ENCODE data around the gene STH. TPM values are rescaled to one million over a fixed set of nuclear protein-coding genes. Genes with fewer than 3 reads are reported as not detected.

The STH gene
- total and polyA plus RNA-seq, 10 of the 15 experiments (the other 5 are each of a cell fraction or from before 2014, with no cell fraction given) = not detected

DNA sequence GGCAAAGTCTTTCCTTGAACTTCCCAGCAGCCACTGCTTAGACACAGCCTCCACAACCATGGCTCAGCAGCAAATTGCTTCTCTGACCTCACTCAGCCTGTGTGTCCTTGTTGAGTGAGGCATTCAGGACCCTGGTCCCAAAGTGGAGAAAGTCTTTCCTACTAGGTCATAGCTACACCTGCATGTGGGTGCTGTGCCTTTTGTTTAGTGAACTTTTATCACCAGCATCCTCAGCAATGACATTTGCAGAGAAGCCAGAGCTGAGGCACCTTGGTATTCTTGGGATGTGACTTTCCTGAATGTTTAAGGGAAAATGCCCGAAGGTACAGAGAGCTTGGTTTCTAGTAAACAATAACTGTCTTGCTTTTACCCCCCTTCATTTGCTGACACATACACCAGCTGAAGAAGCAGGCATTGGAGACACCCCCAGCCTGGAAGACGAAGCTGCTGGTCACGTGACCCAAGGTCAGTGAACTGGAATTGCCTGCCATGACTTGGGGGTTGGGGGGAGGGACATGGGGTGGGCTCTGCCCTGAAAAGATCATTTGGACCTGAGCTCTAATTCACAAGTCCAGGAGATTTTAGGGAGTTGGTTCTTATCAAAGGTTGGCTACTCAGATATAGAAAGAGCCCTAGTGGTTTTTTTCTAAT lies 20.9 kb upstream of the STH start:
- DNase-seq (ENCODE audit: low read depth, low spot score) (no peak), ATAC-seq (no peak), FAIRE-seq (no peak)
- TF ChIP-seq NR2C2 (IDR thresholded peaks at IDR 0.05; ENCODE audit: borderline replicate concordance, control insufficient read depth, insufficient read length, low read depth) (no peak), ESRRA (IDR thresholded peaks at IDR 0.05; ENCODE audit: low read length) (no peak), KDM1A (IDR thresholded peaks at IDR 0.05; ENCODE audit: borderline replicate concordance) (no peak), EZH2 (IDR thresholded peaks at IDR 0.05; ENCODE audit: borderline replicate concordance, control insufficient read depth, low read depth, low read length) (no peak), SMARCA5 (IDR thresholded peaks at IDR 0.05) (no peak), BHLHE40 (IDR thresholded peaks at IDR 0.05; ENCODE audit: borderline replicate concordance in 1 of 2, low read depth in 2 of 2, low read length in 1 of 2) (peak in 1 of 2 experiments; percentile 20; a peak in 1 of 4 replicates), BRCA1 (IDR thresholded peaks at IDR 0.05; ENCODE audit: low read depth, low read length) (no peak), HDAC2 (IDR thresholded peaks at IDR 0.05) (no peak), SREBF2 (IDR thresholded peaks at IDR 0.05; ENCODE audit: low read length) (no peak), NR2F1 (conservative IDR thresholded peaks at IDR 0.05) (no peak), RAD51 (IDR thresholded peaks at IDR 0.05) (peak; percentile 67; the same call in 1 of the 2 replicates), BCL11A (IDR thresholded peaks at IDR 0.05; ENCODE audit: low read depth, low read length) (no peak), CHD1 (IDR thresholded peaks at IDR 0.05; ENCODE audit: low read depth, low read length) (no peak), NFIC (IDR thresholded peaks at IDR 0.05; ENCODE audit: low read depth, low read length) (no peak), STAT3 (IDR thresholded peaks at IDR 0.05; ENCODE audit: low read depth, low read length) (no peak)
- TF ChIP-seq, protein P1, sequence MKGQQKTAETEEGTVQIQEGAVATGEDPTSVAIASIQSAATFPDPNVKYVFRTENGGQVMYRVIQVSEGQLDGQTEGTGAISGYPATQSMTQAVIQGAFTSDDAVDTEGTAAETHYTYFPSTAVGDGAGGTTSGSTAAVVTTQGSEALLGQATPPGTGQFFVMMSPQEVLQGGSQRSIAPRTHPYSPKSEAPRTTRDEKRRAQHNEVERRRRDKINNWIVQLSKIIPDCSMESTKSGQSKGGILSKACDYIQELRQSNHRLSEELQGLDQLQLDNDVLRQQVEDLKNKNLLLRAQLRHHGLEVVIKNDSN (IDR thresholded peaks at IDR 0.05; ENCODE audit: borderline replicate concordance, extremely low read length, insufficient read depth, low read depth, low read length) = peak; percentile 34
- TF ChIP-seq, protein P2, sequence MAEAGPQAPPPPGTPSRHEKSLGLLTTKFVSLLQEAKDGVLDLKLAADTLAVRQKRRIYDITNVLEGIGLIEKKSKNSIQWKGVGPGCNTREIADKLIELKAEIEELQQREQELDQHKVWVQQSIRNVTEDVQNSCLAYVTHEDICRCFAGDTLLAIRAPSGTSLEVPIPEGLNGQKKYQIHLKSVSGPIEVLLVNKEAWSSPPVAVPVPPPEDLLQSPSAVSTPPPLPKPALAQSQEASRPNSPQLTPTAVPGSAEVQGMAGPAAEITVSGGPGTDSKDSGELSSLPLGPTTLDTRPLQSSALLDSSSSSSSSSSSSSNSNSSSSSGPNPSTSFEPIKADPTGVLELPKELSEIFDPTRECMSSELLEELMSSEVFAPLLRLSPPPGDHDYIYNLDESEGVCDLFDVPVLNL (IDR thresholded peaks at IDR 0.05; ENCODE audit: low read depth, low read length) = no peak
- no peaks in the 10 kb centered on the region for H4K20me1 ChIP-seq (ENCODE audit: control insufficient read depth, insufficient read depth)
- no peaks in the 10 kb centered on the region; a peak in 2 of 4 replicates for H3K27me3 ChIP-seq (replicated peaks in 1 of 2; ENCODE audit: control insufficient read depth in 2 of 2, insufficient read depth in 2 of 2, low read length in 1 of 2)
- no peaks in the 10 kb centered on the region for H3K9me3 ChIP-seq (replicated peaks; ENCODE audit: control insufficient read depth, insufficient read depth, low read length)
- BruUV-seq (replicated peaks) = no TSS peak
- RAD21 ChIA-PET (ENCODE audit: unreplicated experiment) = no interaction called here
- H3K79me2 ChIP-seq (ENCODE audit: control insufficient read depth, insufficient read depth, low read length) = no peaks in the 10 kb centered on the region
- H3K36me3 ChIP-seq (ENCODE audit: control insufficient read depth in 2 of 2, insufficient read depth in 2 of 2, low read length in 1 of 2) = no peaks in the 10 kb centered on the region
- in situ Hi-C loops (cut with MboI) = no loop called here
- no peak overlapping the region for H3K4me2 ChIP-seq (ENCODE audit: control insufficient read depth, insufficient read depth)
- no peaks in the 10 kb centered on the region for H3K4me1 ChIP-seq (ENCODE audit: control insufficient read depth, insufficient read depth, low read length)
- CTCF ChIA-PET = no interaction called here
- no peak overlapping the region for H3K9ac ChIP-seq (ENCODE audit: control insufficient read depth, insufficient read depth, low read length)
- no peak overlapping the region for H3K4me3 ChIP-seq
- SMC1A ChIA-PET (ENCODE audit: uncharacterized antibody, unreplicated experiment) = no interaction called here
- POLR2A ChIA-PET = no interaction called here
- 13% methylated on average over 3 of the region's 3 CpGs for WGBS (ENCODE audit: insufficient coverage, insufficient replicate concordance, low lambda C conversion rate, missing lambda C conversion rate)
- no peak overlapping the region for H3K27ac ChIP-seq (ENCODE audit: control insufficient read depth, insufficient read depth)
- H2AFZ ChIP-seq (ENCODE audit: control insufficient read depth, low read depth, low read length) = no peak overlapping the region
- intact Hi-C loops (cut with micrococcal nuclease; ENCODE audit: unreplicated experiment) = no loop called here

All from GM12878 (cell line).